ENCODE results near the gene PRR18.

Gene PRR18

DNA sequence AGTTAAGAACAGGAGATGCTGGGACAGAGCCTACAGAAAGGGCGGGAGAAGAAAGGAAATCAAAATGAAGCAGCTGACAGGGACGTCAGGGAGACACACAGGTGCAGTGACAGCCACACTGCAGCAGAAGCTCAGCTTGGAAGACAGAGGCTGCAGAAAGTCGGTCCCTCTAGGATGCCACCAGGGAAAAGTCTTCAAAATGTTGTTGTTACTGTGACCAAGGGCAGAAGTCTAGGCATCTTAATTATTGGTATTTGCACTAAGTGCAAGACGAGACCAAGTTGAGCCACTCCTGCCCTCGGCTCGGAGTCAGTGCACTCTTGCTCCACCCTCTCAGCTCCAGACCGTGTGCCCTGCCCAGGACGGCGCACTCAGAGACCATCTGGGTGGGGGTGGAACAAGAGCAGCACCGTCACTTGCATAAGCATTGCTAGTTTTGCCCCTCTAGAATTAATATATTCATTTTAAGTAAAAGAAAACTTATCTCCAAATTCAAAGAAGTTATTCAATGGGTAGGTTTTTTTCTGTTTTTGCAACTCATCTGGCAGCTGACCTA is 2.6 kb downstream of the PRR18 start:
- DNase-seq = no peak

DNA sequence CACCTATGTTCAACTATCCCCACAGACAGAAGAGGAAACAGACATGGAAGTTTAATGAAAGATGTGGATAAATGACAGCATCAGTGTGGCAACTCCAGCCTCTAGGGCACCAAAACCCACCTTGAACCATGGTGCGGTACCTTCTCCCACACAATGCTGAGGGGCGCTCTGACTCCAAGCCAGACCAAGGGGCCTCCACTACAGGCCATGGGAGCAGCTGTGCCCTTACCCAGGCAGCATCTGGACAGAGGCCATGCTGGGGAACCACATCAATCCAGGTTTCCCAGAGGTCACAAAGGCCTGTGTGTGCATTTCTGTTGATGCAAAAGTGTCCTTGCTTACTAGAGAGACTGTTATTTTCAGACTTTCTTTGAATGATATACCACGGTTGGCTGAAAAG is 4.1 kb downstream of the PRR18 start:
- no peak for DNase-seq

GRCh38 chr6:166301611-166302529 is 6.3 kb downstream of the PRR18 start:
- DNase-seq = no peak

GRCh38 chr6:166300357-166300987 is 7.7 kb downstream of the PRR18 start:
- DNase-seq = no peak

DNA sequence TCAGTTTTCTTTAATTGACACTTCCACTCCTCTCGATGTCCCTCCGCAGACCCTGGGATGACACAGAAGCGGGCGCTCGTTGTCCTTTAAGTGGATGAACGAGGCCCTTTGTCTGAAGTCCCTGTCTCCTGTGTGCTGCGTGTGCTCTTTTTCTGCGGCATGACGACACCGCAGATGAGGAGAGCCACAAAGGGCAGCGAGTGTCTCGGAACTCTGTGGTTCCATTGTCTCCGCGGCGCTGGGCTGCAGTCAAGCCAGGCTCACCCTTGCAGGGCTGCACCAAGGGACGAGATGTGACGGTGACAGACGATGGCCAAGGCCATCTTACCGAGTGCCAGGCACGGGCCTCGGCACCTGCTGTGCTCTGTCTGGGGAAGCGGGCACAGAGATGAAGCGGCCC is 10.6 kb downstream of the PRR18 start:
- no peak for DNase-seq

DNA sequence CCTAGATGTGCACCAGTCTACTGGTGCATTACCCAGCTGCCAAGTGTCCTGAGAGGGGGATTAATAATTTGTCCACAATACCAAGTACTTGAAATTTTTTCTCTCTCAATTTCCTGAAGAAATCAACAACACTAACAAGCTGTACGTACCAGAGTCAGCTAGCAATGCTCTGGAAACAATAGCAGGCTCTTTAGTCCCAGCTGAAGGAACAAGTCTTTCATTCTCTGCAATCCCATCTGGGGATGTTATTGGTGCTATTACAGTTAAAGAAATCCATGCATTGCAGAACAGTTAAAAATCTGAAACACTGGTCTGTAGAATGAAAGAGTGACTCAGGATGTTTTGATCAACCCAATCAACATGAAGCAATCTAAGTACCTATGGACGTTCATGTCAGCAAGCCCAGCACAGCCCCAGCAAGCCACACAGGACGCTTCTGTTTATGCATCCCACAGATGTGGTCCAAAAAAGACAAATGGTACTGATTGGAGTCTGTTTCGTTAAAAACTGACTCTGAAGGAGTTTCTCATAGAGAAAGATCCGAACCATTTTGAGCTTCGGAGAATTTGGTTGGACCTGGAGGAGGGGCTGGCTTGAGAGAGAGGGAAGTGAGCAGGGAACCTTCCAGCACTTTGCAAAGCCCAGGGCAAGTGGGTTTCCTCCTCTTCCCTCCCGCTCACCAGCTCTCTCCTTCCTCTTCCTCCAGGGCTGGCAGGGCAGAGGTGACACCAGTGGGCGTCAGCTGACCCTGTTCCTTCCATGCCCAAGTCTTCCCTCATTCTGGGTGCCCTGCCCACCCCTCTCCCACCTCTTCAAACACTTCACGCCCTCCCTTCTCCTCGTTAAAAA is 11.9 kb downstream of the PRR18 start:
- DNase-seq = no peak

DNA sequence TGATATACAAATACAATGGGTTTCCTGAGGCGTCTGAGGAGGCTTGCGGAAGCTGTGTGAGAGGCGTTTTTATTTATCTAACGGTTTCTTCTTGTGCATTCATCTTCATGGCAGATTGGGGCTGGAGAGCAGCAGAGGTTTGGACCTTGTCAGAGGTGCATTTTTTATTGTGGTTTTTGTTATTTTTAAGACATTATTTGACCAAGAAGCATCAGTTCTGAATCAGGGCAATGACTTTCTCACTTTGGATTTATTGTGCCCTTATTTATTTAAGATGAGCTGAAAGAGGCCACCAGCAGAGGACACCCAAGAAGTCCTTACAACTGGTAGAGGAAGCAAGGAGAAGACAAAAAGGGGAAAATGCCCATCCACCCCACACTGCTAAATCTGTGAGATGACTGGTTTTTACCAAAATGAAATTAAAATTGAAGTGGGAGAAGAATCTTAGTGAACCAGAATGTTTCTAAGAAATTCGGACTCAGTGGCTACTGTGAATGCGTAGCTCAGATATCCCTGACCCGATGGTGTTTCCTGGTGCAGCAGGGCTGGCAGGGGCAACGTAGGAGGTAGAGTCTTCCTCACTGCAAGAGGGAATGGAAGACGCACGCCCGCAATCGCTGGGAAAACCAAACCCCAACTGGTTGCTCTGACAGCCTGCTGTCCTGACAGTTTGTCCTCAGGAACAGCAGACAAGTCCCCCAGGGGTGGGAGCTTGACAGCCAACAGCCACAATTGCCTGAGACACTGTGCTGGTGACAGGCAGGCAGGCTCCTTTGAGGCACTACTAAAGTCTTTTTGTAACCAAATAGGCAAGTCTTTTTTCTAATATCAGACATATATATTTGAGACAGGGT is 14.2 kb downstream of the PRR18 start:
- DNase-seq = no peak

- no peak for DNase-seq
Observed at GRCh38 chr6:166289207-166290060, 18.8 kb downstream of the PRR18 start.

GRCh38 chr6:166286839-166287271 is 21.3 kb downstream of the PRR18 start:
- no peak for DNase-seq

DNA sequence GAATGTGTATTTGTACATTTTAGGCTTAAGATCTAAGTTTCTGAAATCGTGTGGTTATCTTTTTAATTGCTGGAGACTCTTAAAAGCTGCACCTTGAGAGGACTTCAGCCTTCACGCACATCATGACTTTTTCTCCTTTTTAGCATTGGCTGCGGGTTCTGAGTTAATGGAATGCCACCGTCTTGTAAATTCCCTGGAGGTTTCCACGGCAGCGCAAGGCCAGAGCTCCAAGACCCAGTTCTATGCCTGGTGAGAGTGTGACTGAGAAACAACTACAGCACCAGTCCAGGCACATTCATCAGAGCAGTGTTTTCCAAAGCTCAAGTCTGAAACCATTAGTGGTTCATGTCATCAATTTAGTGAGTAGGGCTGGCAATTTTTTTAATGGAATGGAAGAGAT is 23.0 kb downstream of the PRR18 start:
- no peak for DNase-seq

DNA sequence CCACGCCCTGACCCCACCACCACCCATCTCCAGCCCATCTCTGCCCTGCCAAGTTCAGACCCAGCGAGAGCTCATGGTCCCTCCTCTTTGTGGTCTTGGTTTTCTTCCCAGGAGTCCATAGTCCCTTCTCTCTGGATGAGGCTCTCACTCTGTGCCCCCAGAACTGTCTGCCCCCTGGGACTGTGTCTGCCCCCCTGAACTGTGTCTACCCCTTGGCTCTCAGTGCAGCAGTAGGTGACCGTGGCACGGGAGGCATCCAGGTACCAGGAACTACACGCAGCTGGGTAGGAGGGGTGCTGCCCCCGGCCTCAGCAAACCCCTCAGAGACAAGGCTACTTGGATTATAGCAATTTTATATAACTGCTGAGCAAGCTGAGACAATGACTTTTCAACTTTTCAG is 23.6 kb downstream of the PRR18 start:
- no peak for DNase-seq

DNA sequence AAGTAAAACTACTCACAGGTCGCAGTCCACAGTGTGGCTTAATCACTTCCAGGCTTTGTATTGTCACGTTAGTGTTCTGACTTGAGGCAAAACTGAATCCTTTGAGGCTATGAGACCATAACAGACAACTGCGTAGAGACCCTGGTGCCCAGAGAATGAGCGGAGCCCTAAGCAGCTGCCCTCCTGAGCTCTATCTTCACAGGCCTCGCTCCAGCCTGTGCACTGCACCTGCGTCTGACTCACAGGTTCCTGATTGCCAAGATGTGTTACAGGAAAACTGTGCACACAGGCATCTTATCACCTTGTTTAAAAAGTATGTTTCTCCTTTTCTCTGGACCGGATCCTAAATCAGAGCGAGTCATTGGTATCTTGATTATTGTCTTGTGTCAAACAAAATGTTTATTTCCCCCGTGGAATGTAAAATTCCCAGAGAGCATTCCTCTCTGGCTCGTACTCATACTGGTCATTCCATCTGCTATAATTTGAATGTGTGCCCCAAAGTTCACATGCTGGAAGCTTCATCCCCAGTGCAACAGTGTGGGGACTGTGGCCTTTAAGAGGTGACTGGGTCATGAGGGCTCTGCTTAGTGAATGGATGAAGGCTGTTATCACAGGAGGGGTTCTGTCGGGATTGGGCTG is 25.7 kb downstream of the PRR18 start:
- no peak for DNase-seq

GRCh38 chr6:166281104-166281503 is 27.1 kb downstream of the PRR18 start:
- no peak for DNase-seq

GRCh38 chr6:166279393-166279679 is 28.9 kb downstream of the PRR18 start:
- DNase-seq = no peak

DNA sequence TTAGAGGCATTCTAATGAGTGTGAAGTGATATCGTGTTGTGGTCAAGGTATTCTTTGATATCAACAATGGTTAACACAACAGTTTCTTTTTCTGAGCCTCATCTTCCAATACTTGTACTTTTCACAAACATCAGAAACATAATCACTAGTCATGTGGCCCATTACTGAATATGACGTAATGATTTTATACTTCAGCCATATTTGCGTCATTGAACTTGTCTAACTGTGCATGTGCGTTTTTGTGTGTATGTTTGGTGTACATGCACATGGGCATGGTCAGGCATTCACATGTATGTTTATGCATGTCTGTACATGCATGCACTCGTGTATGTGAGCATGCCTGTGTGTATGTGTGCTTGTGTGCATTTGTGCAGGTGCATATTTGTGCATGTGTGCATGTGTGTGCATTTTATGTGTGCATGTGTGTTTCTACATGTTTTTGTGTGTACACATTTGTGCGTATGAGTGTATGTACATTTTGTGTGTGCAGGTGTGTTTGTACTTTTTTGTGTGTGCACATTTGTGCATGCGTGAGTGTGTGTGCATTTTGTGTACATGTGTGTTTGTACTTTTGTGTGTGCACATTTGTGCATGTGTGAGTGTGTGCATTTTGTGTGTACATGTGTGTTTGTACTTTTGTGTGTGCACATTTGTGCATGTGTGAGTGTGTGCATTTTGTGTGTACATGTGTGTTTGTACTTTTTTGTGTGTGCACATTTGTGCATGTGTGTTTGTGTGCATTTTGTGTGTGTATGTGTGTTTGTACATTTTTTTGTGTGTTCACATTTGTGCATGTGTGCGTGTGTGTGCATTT is 29.4 kb downstream of the PRR18 start:
- no peak for DNase-seq

DNA sequence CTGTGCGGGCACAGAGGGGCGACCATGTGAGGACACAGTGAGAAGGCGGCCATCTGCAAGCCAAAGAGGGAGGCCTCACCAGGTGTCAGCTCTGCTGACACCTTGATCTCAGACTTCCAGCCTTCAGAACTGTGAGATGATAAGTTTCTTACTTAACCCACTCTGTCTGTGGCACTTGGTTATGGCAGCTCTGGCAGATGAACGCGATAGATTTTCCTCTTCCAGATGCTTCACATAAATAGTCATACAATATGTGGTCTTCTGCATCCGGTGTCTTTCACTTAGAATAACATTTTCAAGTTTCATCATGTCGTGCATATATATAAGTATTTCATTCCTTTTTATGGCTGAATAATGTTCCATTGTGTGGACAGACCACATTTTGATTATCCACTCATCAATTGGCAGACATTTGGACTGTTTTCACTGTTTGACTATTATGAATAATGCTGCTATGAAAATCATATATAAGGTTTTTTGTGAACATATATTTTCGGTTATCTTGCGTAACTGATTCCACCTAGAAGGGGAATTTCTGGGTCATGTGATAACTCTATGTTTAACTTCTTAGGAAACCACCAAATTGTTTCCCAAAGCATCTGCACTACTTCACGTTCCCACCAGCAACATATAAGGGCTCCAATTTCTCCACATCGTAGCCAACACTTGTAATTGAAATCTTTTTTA is 30.2 kb downstream of the PRR18 start:
- DNase-seq = no peak

DNA sequence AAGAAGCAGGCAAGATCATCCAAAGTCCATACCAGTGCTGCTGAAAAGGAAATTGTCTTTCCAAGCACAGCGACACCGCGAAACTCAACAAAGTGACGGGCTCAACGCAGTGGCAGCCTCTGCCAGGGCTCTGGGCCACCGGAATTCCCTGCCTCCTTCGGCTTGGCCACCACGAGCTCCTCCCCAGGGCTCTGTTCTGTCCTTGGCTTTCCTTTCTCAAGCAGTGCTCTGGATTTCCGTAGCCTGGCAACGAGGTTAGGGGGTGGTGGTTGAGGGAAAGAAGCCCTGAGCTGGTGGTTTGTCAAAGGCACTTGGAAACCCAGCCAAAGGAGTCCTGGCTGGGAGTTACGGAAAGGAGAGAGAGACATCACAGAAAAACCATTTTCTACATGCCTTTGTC is 31.2 kb downstream of the PRR18 start:
- DNase-seq = no peak

GRCh38 chr6:166275714-166276166 is 32.5 kb downstream of the PRR18 start:
- DNase-seq = peak; percentile 42

GRCh38 chr6:166274739-166275370 is 33.3 kb downstream of the PRR18 start:
- DNase-seq = no peak

All from NCI-H226 (cell line).